Neuronal stem cell (in vitro differentiated cells): ENCODE data around the gene CHST8. TPM values are rescaled to one million over a fixed set of nuclear protein-coding genes. Genes with fewer than 3 reads are reported as not detected.
A peak's percentile ranks its signal among the peaks of the same experiment; 100 is the strongest.

ENCODE experiments used
- DNase-seq: peaks from one replicate; pipeline ENCODE4 v3.0.0-alpha.2; 2013; ENCODE audit warnings: low spot score
- H2AFZ ChIP-seq: one replicate; pipeline ENCODE4 v1.6.1; 2013; ENCODE audit warnings: mild to moderate bottlenecking, low read length, inconsistent platforms
- H2AK5ac ChIP-seq: 2 replicates; pipeline ENCODE4 v1.6.1; 2013; ENCODE audit warnings: low read depth, mild to moderate bottlenecking, inconsistent platforms, low read length, moderate library complexity, mixed read lengths
- H2BK120ac ChIP-seq: 2 replicates; pipeline ENCODE4 v1.6.1; 2013; ENCODE audit warnings: low read depth, mild to moderate bottlenecking, inconsistent platforms, low read length, moderate library complexity, mixed read lengths
- H2BK12ac ChIP-seq: one replicate; pipeline ENCODE4 v1.6.1; 2013; ENCODE audit warnings: low read length, inconsistent platforms
- H2BK15ac ChIP-seq: 2 replicates; pipeline ENCODE4 v1.6.1; 2013; ENCODE audit warnings: mild to moderate bottlenecking, low read length, inconsistent platforms, mixed read lengths
- H2BK5ac ChIP-seq: one replicate; pipeline ENCODE4 v1.6.1; 2013; ENCODE audit warnings: inconsistent platforms, mild to moderate bottlenecking, low read length, moderate library complexity
- H3K14ac ChIP-seq: one replicate; pipeline ENCODE4 v1.6.1; 2013; ENCODE audit warnings: low read length, inconsistent platforms
- H3K18ac ChIP-seq: 2 replicates; pipeline ENCODE4 v1.6.1; 2013; ENCODE audit warnings: low read length, inconsistent platforms
- H3K23ac ChIP-seq: 2 replicates; pipeline ENCODE4 v1.6.1; 2013; ENCODE audit warnings: low read depth, mild to moderate bottlenecking, mixed read lengths, low read length, inconsistent platforms; ENCODE audit not compliant: poor library complexity
- H3K27ac ChIP-seq: replicated peaks from 3 replicates; pipeline ENCODE4 v1.5.1; 2013; ENCODE audit warnings: low read length, inconsistent platforms
- H3K27me3 ChIP-seq, 3 experiments: 2 replicates each; pipeline ENCODE4 v1.6.1; 2013; ENCODE audit warnings: low read length in 3 of 3, mild to moderate bottlenecking in 2 of 3, inconsistent platforms in 1 of 3, low read depth in 1 of 3, mixed read lengths in 1 of 3, moderate library complexity in 1 of 3; ENCODE audit not compliant: control insufficient read depth in 3 of 3, insufficient read depth in 3 of 3
- H3K36me3 ChIP-seq, 2 donors: replicated peaks in 1 of 2; 2 replicates each; pipeline ENCODE4 v1.6.1; 2013; ENCODE audit warnings: low read length in 2 of 2; ENCODE audit not compliant: control insufficient read depth in 2 of 2, insufficient read depth in 2 of 2
- H3K4ac ChIP-seq: 2 replicates; pipeline ENCODE4 v1.6.1; 2013; ENCODE audit warnings: inconsistent platforms, mild to moderate bottlenecking, low read length, moderate library complexity
- H3K4me1 ChIP-seq, 2 donors: 1 replicate in 1 of 2; 2 replicates in 1 of 2; pipeline ENCODE4 v1.6.1; 2013; ENCODE audit warnings: low read length in 2 of 2, low read depth in 1 of 2; ENCODE audit not compliant: control insufficient read depth in 2 of 2, insufficient read depth in 1 of 2
- H3K4me2 ChIP-seq: one replicate; pipeline ENCODE4 v1.6.1; 2013; ENCODE audit warnings: mild to moderate bottlenecking, low read length, inconsistent platforms; ENCODE audit not compliant: insufficient read depth, poor library complexity, severe bottlenecking
- H3K4me3 ChIP-seq, 2 donors: 2 replicates each; pipeline ENCODE4 v1.5.1; 2013; ENCODE audit warnings: low read length in 2 of 2, mild to moderate bottlenecking in 2 of 2, inconsistent platforms in 1 of 2, moderate library complexity in 1 of 2
- H3K79me1 ChIP-seq: one replicate; pipeline ENCODE4 v1.6.1; 2013; ENCODE audit warnings: low read depth, mild to moderate bottlenecking, inconsistent platforms, low read length, moderate library complexity
- H3K9ac ChIP-seq: one replicate; pipeline ENCODE4 v1.6.1; 2013; ENCODE audit warnings: mild to moderate bottlenecking, low read depth, low read length, inconsistent platforms; ENCODE audit not compliant: poor library complexity
- H3K9me3 ChIP-seq, 2 donors: replicated peaks in 1 of 2; 2 replicates each; pipeline versions ENCODE3 to v1.6.1; 2013; ENCODE audit warnings: low read length in 2 of 2, mild to moderate bottlenecking in 2 of 2, inconsistent platforms in 1 of 2, low read depth in 1 of 2, mixed read lengths in 1 of 2, moderate library complexity in 1 of 2; ENCODE audit not compliant: control insufficient read depth in 2 of 2, insufficient read depth in 1 of 2
- H4K8ac ChIP-seq: one replicate; pipeline ENCODE4 v1.6.1; 2013; ENCODE audit warnings: low read depth, mild to moderate bottlenecking, inconsistent platforms, low read length, moderate library complexity
- H4K91ac ChIP-seq: one replicate; pipeline ENCODE4 v1.6.1; 2013; ENCODE audit warnings: low read length, low read depth, mild to moderate bottlenecking, inconsistent platforms; ENCODE audit not compliant: poor library complexity
- WGBS, 2 donors: extraction: QIAGEN DNeasy Blood & Tissue Kit; methylation state at CpG; one replicate each; pipeline ENCODE4 v1.1.7; 2013; ENCODE audit warnings: missing lambda C conversion rate in 2 of 2, mixed read lengths in 1 of 2; ENCODE audit not compliant: insufficient read length in 2 of 2, insufficient replicate concordance in 1 of 2; ENCODE audit errors: extremely low coverage in 2 of 2; 5-methylcytosine and 5-hydroxymethylcytosine counted together
- polyA plus RNA-seq, 2 experiments: library from polyadenylated mRNA; stranded (reverse); fragments of 200-250 nt; gene quantifications; one replicate each; pipeline ENCODE4 v1.2.3, GENCODE V29; 2013

CHST8 gene
- polyA plus RNA-seq (2013, experiment 1 of 2): 0.57 TPM
- polyA plus RNA-seq (2013, experiment 2 of 2): 0.69 TPM

GRCh38 chr19:33621811-33622504, at the start of gene CHST8:
CHST8 (plus strand) TSS chr19:33621953; CDS start chr19:33689262, 67,309 bp downstream.
- H3K23ac ChIP-seq: peak within 1 kb of the TSS; percentile 98

GRCh38 chr19:33572929-33573328, 48.8 kb upstream of the CHST8 start:
- Histone ChIP-seq H3K4me3 (no peak overlapping the region), H2BK12ac (no peak overlapping the region), H3K36me3 (no peaks in the 10 kb centered on the region), H2AFZ (no peak overlapping the region), H3K14ac (no peak overlapping the region), H2AK5ac (no peak overlapping the region), H2BK120ac (no peak overlapping the region), H3K9me3 (peaks cover 4 to 11% of the 10 kb centered on the region in 2 donors), H3K27me3 (no peaks in the 10 kb centered on the region), H3K4me1 (peaks cover 6 to 11% of the 10 kb centered on the region in 2 donors), H3K23ac (no peak overlapping the region), H4K91ac (no peak overlapping the region), H3K4me2 (no peak overlapping the region), H2BK15ac (no peak overlapping the region), H3K27ac (no peak overlapping the region), H4K8ac (no peak overlapping the region), H3K4ac (no peak overlapping the region), H3K18ac (no peak overlapping the region), H2BK5ac (no peak overlapping the region), H3K79me1 (no peaks in the 10 kb centered on the region), H3K9ac (no peak overlapping the region)
- no CpG with 5 or more reads among the region's 2 CpGs for WGBS, 2 donors
- no peak for DNase-seq

More at GRCh38 chr19:33621811-33622504, at the start of gene CHST8:
- Histone ChIP-seq H3K27ac (no peak within 1 kb of the TSS), H3K4ac (no peak within 1 kb of the TSS), H3K27me3 (peaks cover 22 to 83% (median 59%) of the 10 kb centered on the region in 3 experiments), H2BK12ac (peak within 1 kb of the TSS; percentile 22), H2BK5ac (peak within 1 kb of the TSS; percentile 11), H3K4me3 (peak within 1 kb of the TSS; percentile 25 to 84), H2BK120ac (peak within 1 kb of the TSS; percentile 72), H4K91ac (no peak within 1 kb of the TSS), H2AFZ (peak within 1 kb of the TSS; percentile 82), H3K9me3 (peaks cover 0 to 2% of the 10 kb centered on the region in 2 donors), H3K9ac (peak within 1 kb of the TSS; percentile 81), H3K4me2 (peak within 1 kb of the TSS; percentile 96), H4K8ac (peak within 1 kb of the TSS; percentile 43), H2AK5ac (peak within 1 kb of the TSS; percentile 56), H3K4me1 (peaks cover 0 to 5% of the 10 kb centered on the region in 2 donors), H3K36me3 (no peaks in the 10 kb centered on the region), H2BK15ac (no peak within 1 kb of the TSS), H3K14ac (peak within 1 kb of the TSS; percentile 94), H3K79me1 (no peaks in the 10 kb centered on the region), H3K18ac (peak within 1 kb of the TSS; percentile 80)
- DNase-seq: peak; percentile 73
- no CpG with 5 or more reads among the region's 96 CpGs for WGBS, 2 donors

- no peak overlapping the region for H2BK15ac ChIP-seq
- H2BK120ac ChIP-seq: no peak overlapping the region
- no peak overlapping the region for H3K14ac ChIP-seq
- peaks cover 0 to 9% of the 10 kb centered on the region in 2 donors for H3K4me1 ChIP-seq
- no peak for DNase-seq
- H4K91ac ChIP-seq: no peak overlapping the region
- no peak overlapping the region for H2BK5ac ChIP-seq
- no peak overlapping the region for H4K8ac ChIP-seq
- H3K36me3 ChIP-seq: no peaks in the 10 kb centered on the region
- H2AFZ ChIP-seq: no peak overlapping the region
- H3K27me3 ChIP-seq: no peaks in the 10 kb centered on the region
- no peak overlapping the region for H2BK12ac ChIP-seq
- H3K4me3 ChIP-seq: no peak overlapping the region
- H3K9me3 ChIP-seq: peaks cover 4 to 11% of the 10 kb centered on the region in 2 donors
- no peaks in the 10 kb centered on the region for H3K79me1 ChIP-seq
- no peak overlapping the region for H3K4ac ChIP-seq
- H3K23ac ChIP-seq: no peak overlapping the region
- H3K4me2 ChIP-seq: no peak overlapping the region
- H2AK5ac ChIP-seq: no peak overlapping the region
- no peak overlapping the region for H3K18ac ChIP-seq
- H3K27ac ChIP-seq: no peak overlapping the region
- no peak overlapping the region for H3K9ac ChIP-seq
- WGBS, 2 donors: no CpG with 5 or more reads among the region's 1 CpG
Observed at GRCh38 chr19:33574824-33575223, 46.9 kb upstream of the CHST8 start.

GRCh38 chr19:33578697-33579096, 43.1 kb upstream of the CHST8 start:
- peak overlapping the region; percentile 35 for H3K18ac ChIP-seq
- no peaks in the 10 kb centered on the region for H3K27me3 ChIP-seq
- no peak overlapping the region for H2BK120ac ChIP-seq
- H3K4ac ChIP-seq: no peak overlapping the region
- no peak overlapping the region for H4K8ac ChIP-seq
- H3K4me2 ChIP-seq: no peak overlapping the region
- no peaks in the 10 kb centered on the region for H3K36me3 ChIP-seq
- no peak overlapping the region for H3K4me3 ChIP-seq
- no peak overlapping the region for H4K91ac ChIP-seq
- H2BK5ac ChIP-seq: no peak overlapping the region
- no peak overlapping the region for H3K14ac ChIP-seq
- no peak overlapping the region for H3K9ac ChIP-seq
- peaks cover 2 to 11% of the 10 kb centered on the region in 2 donors for H3K4me1 ChIP-seq
- WGBS, 2 donors: no CpG with 5 or more reads among the region's 3 CpGs
- H3K27ac ChIP-seq: no peak overlapping the region
- no peaks in the 10 kb centered on the region for H3K79me1 ChIP-seq
- DNase-seq: no peak
- no peak overlapping the region for H2BK12ac ChIP-seq
- no peak overlapping the region for H2AFZ ChIP-seq
- peaks cover 4 to 8% of the 10 kb centered on the region in 2 donors for H3K9me3 ChIP-seq
- H2BK15ac ChIP-seq: no peak overlapping the region
- no peak overlapping the region for H3K23ac ChIP-seq
- H2AK5ac ChIP-seq: no peak overlapping the region
